HG03342 (cell line): Measurements from ENCODE around the gene SHB.
"Not testable (repeated sequence)": the region's sequence is repeated elsewhere in the genome, so short reads cannot be mapped to it uniquely, and the experiment has no call there.

Experiments
- ATAC-seq: cut with Tn5 transposase; IDR thresholded peaks from one replicate; pipeline ENCODE4 v1.9.1; 2021; ENCODE audit warnings: mild to moderate bottlenecking, moderate library complexity; ENCODE audit not compliant: unreplicated experiment

Gene SHB

GRCh38 chr9:38064842-38065368 is 4.1 kb downstream of the SHB start:
- ATAC-seq, result no peak

- ATAC-seq, result no peak
Measured at GRCh38 chr9:38063363-38063707, 5.7 kb downstream of the SHB start.

- no peak for ATAC-seq
Measured at GRCh38 chr9:38062498-38063362, 6.3 kb downstream of the SHB start.

- ATAC-seq, result no peak
Measured at GRCh38 chr9:38062106-38062497, 6.9 kb downstream of the SHB start.

GRCh38 chr9:38061326-38061977 is 7.6 kb downstream of the SHB start:
- peak; percentile 59 for ATAC-seq

- ATAC-seq, result no peak
Measured at GRCh38 chr9:38060681-38061080, 8.3 kb downstream of the SHB start.

- ATAC-seq, result no peak
Measured at GRCh38 chr9:38059233-38059936, 9.6 kb downstream of the SHB start.

- ATAC-seq, result no peak
Measured at GRCh38 chr9:38058452-38059232, 10.4 kb downstream of the SHB start.

- ATAC-seq, result no peak
Measured at GRCh38 chr9:38057416-38058195, 11.4 kb downstream of the SHB start.

GRCh38 chr9:38054653-38055052 is 14.4 kb downstream of the SHB start:
- ATAC-seq, result no peak

GRCh38 chr9:38053697-38054461 is 15.1 kb downstream of the SHB start:
- peak; percentile 52 for ATAC-seq

GRCh38 chr9:38051780-38052546 is 17.1 kb downstream of the SHB start:
- ATAC-seq, result no peak

- ATAC-seq, result no peak
Measured at GRCh38 chr9:38048316-38048969, 20.6 kb downstream of the SHB start.

GRCh38 chr9:38047301-38048251 is 21.5 kb downstream of the SHB start:
- no peak for ATAC-seq

- no peak for ATAC-seq
Measured at GRCh38 chr9:38046661-38047300, 22.2 kb downstream of the SHB start.

- ATAC-seq, result not testable (repeated sequence)
Measured at GRCh38 chr9:38045939-38046338, 23.1 kb downstream of the SHB start.
